OCI-LY7 (cell line): ENCODE measurements around the gene BRSK1. TPM values are rescaled to one million over a fixed set of nuclear protein-coding genes. Genes with fewer than 3 reads are reported as not detected.
A peak's percentile ranks its signal among the peaks of the same experiment; 100 is the strongest.

Experiments
- BruUV-seq: library from RNA; stranded (reverse); fragments of 400-500 nt; replicated peaks from 2 replicates; lab custom pipeline; 2021; lab: Mats Ljungman, UMichigan
- CTCF ChIA-PET: fragments of 300-600 bp; sonication (Branson Sonifier 250); formaldehyde crosslinking; loops from one replicate; lab custom pipeline; 2022; ENCODE audit warnings: antibody characterized with exemption; ENCODE audit not compliant: unreplicated experiment; lab: Charles Lee
- POLR2A ChIA-PET: fragments of 300-600 bp; sonication (Branson Sonifier 250); formaldehyde crosslinking; loops from one replicate; lab custom pipeline; 2022; ENCODE audit warnings: antibody characterized with exemption; lab: Charles Lee
- DNase-seq: peaks from one replicate; pipeline ENCODE4 v3.0.0-alpha.2; 2015; ENCODE audit warnings: low spot score
- H2AFZ ChIP-seq: fragments of 200-600 bp; sonication (generic), shearing (Covaris generic); 2 replicates; pipeline ENCODE4 v1.6.1; 2014; ENCODE audit warnings: mild to moderate bottlenecking, antibody characterized with exemption, low read length, moderate library complexity
- H3K27ac ChIP-seq: fragments of 200-600 bp; sonication (generic); 2 replicates; pipeline ENCODE4 v1.5.1; 2014; ENCODE audit warnings: mixed run types, low read depth, mild to moderate bottlenecking, moderate library complexity, low read length, inconsistent platforms; ENCODE audit not compliant: poor library complexity, severe bottlenecking
- H3K36me3 ChIP-seq: fragments of 200-600 bp; sonication (generic); 2 replicates; pipeline ENCODE4 v1.6.1; 2014; ENCODE audit warnings: mild to moderate bottlenecking, antibody characterized with exemption, low read length, moderate library complexity, mixed read lengths; ENCODE audit not compliant: insufficient read depth
- H3K4me1 ChIP-seq: fragments of 200-600 bp; sonication (generic); 2 replicates; pipeline ENCODE4 v1.5.1; 2014; ENCODE audit warnings: mild to moderate bottlenecking, low read length; ENCODE audit not compliant: insufficient read depth, poor library complexity, severe bottlenecking
- H3K4me2 ChIP-seq: fragments of 200-600 bp; sonication (generic); 2 replicates; pipeline ENCODE4 v1.6.1; 2014; ENCODE audit warnings: mild to moderate bottlenecking, low read length
- H3K4me3 ChIP-seq: fragments of 200-600 bp; sonication (generic); 2 replicates; pipeline ENCODE4 v1.5.1; 2014; ENCODE audit warnings: mild to moderate bottlenecking, low read depth, low read length; ENCODE audit not compliant: poor library complexity, severe bottlenecking
- H3K79me2 ChIP-seq: fragments of 200-600 bp; sonication (generic); 2 replicates; pipeline ENCODE4 v1.6.1; 2016; ENCODE audit warnings: low read depth, mild to moderate bottlenecking, low read length, moderate library complexity, mixed read lengths; ENCODE audit not compliant: insufficient read depth
- H3K9me2 ChIP-seq: fragments of 200-600 bp; sonication (generic); 2 replicates; pipeline ENCODE4 v1.6.1; 2016; ENCODE audit warnings: mild to moderate bottlenecking, low read length, mixed read lengths; ENCODE audit not compliant: insufficient read depth
- H3K9me3 ChIP-seq: fragments of 200-600 bp; sonication (generic); 2 replicates; pipeline ENCODE4 v1.6.1; 2014; ENCODE audit warnings: mild to moderate bottlenecking, mixed run types, low read length, mixed read lengths
- H4K20me1 ChIP-seq: fragments of 200-600 bp; sonication (generic); 2 replicates; pipeline ENCODE4 v1.6.1; 2014; ENCODE audit warnings: mild to moderate bottlenecking, antibody characterized with exemption, low read length, moderate library complexity, mixed read lengths; ENCODE audit not compliant: insufficient read depth
- EZH2phosphoT487 ChIP-seq: fragments of 200-600 bp; sonication (generic); IDR thresholded peaks from 2 replicates; pipeline ENCODE4 v1.6.1; 2018; ENCODE audit warnings: low read depth, borderline replicate concordance, mild to moderate bottlenecking, mixed run types, antibody characterized with exemption, low read length, moderate library complexity, mixed read lengths
- intact Hi-C: fragments of 100-400 bp; cut with micrococcal nuclease; formaldehyde crosslinking; loops from one replicate; pipeline ENCODE4 v1.10.0; 2022; ENCODE audit not compliant: unreplicated experiment
- total RNA-seq, 2 experiments: library from RNA; depleted of rRNA in 1 of 2; stranded (reverse); fragments of >200 nt in 1 of 2; shearing (Covaris generic) in 1 of 2; gene quantifications; 2 replicates each; pipeline ENCODE4 v1.2.3, GENCODE V29; 2014 to 2022
- TF ChIP-seq, protein P1 (sequence below): fragments of 200-600 bp; sonication (generic); conservative IDR thresholded peaks from 2 replicates; pipeline ENCODE4 v1.5.1; 2014; ENCODE audit warnings: mild to moderate bottlenecking, antibody characterized with exemption, low read length, moderate library complexity, mixed read lengths

The BRSK1 gene
- total RNA-seq, 2 experiments from 2014 or later = 16.1 to 23.9 TPM

DNA sequence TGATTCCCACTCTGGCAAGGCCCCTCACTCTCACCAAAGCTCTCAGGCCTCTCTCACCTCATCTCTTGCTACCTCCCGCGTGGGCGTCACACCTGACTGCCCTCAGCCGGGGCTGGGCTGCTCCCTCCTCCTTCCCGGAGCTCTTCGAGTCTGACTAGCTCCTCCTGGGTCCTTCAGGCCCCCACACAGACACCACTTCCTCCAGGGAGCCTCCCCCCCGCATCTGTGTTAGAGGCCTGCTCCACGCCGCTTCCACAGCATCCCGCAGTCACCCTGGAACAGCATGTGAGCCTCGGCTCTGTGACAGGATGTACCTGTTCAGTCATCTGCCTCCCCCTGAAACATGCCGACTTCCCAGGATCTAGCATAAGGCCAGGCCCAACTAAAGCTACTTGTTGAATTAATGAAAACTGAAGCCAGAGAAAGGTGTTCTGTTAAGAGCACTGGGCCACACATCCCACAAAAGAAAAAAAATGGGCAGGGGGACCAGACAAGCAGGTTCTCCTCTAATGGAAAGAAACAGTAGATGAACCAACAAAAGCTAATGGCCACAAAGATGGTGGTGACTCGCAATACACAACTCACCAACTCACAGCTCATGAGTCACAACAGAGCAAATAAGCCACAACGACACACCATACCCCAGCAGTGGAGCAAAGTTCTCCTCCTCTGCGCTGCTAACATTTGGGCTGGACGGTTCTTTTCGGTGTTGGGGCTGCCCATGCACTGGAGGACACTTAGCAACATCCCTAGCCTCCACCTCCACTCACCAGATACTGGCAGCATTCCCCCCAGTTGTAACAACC is 28.0 kb upstream of the BRSK1 start:
- no TSS peak for BruUV-seq

DNA sequence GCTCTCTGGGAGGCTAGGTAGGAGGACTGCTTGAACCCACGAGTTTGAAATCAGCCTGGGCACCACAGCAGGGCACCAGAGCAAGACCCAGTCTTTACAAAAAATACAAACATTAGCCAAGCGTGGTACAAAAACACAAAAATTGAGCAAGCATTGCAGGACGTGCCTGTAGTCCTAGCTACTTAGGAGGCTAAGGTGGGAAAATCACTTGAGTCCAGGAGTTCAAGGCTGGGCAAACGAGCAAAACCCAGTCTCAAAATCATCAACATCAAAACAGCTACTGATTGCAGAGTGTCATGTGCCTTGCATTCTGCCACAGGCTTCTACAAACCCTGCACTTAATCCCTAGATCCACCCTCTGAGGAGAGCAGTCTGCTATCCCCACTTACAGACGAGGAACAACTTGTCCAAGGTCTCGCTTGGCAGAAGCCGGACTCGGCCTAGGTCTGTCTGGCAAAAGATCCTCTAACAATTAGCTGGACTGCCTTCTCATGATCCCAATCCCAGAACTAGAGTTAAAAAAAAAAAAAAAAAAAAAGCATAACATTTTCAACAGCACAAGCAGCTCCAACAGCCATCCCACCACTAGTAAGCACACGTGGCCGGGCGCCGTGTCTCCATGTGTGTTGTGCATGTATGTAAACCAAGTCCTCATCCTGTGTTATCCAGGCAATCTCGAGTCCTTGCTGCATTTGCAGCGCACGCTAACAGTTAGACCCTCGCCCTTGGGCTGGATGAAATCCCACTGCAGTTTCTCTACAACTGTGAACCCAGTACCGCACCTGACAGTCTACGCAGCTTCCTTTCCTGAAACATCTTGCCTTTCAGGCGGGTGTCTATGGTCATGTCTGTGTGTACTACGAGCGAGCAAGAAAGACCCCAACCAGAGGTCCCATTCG is 27.0 kb upstream of the BRSK1 start:
- Histone ChIP-seq H3K4me1 (peaks cover 56% of the 10 kb centered on the region), H3K4me2 (peak overlapping the region; percentile 98), H3K79me2 (peaks cover 61% of the 10 kb centered on the region), H3K9me2 (no peaks in the 10 kb centered on the region), H3K4me3 (peak overlapping the region; percentile 78), H3K36me3 (peaks cover 57% of the 10 kb centered on the region), H3K27ac (peak overlapping the region; percentile 97), H2AFZ (no peak overlapping the region), H4K20me1 (peaks cover 2% of the 10 kb centered on the region; the same call in 1 of the 2 replicates), H3K9me3 (no peaks in the 10 kb centered on the region)
- TF ChIP-seq, protein P1, sequence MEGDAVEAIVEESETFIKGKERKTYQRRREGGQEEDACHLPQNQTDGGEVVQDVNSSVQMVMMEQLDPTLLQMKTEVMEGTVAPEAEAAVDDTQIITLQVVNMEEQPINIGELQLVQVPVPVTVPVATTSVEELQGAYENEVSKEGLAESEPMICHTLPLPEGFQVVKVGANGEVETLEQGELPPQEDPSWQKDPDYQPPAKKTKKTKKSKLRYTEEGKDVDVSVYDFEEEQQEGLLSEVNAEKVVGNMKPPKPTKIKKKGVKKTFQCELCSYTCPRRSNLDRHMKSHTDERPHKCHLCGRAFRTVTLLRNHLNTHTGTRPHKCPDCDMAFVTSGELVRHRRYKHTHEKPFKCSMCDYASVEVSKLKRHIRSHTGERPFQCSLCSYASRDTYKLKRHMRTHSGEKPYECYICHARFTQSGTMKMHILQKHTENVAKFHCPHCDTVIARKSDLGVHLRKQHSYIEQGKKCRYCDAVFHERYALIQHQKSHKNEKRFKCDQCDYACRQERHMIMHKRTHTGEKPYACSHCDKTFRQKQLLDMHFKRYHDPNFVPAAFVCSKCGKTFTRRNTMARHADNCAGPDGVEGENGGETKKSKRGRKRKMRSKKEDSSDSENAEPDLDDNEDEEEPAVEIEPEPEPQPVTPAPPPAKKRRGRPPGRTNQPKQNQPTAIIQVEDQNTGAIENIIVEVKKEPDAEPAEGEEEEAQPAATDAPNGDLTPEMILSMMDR = no peak
- no peak for TF ChIP-seq EZH2phosphoT487
- intact Hi-C loops = no loop called here
- TSS peak; percentile 35 for BruUV-seq
- ChIA-PET CTCF (no interaction called here), POLR2A (interaction anchor here (0.6 to 1.5 kb wide), 6 partner anchors 15 to 219 kb away, joined by 3 to 6 read pairs (median 3); partner anchors contain the start of genes HSPBP1 and ZNF628)
- no peak for DNase-seq

More for the DNA sequence above, 28.0 kb upstream of the BRSK1 start:
- H2AFZ ChIP-seq = no peak overlapping the region
- POLR2A ChIA-PET = interaction anchor here (0.6 to 1.9 kb wide), 11 partner anchors 16 to 129 kb away, joined by 3 to 7 read pairs (median 3); partner anchors contain the start of genes HSPBP1 and KMT5C
- CTCF ChIA-PET = interaction anchor here (1.8 kb wide), 1 partner anchor 45 kb away, joined by 5 read pairs; no protein-coding TSS in a partner anchor
- H4K20me1 ChIP-seq = peaks cover 12% of the 10 kb centered on the region
- H3K36me3 ChIP-seq = peaks cover 62% of the 10 kb centered on the region
- peak overlapping the region; percentile 78 for H3K4me3 ChIP-seq
- peak; percentile 73 for DNase-seq
- H3K79me2 ChIP-seq = peaks cover 71% of the 10 kb centered on the region
- intact Hi-C loops = loop anchor here (2.0 kb wide), 1 partner anchor 43 kb away; no protein-coding TSS in a partner anchor
- H3K9me2 ChIP-seq = no peaks in the 10 kb centered on the region
- TF ChIP-seq, protein P1 = no peak
- TF ChIP-seq EZH2phosphoT487 = no peak
- peak overlapping the region; percentile 98 for H3K4me2 ChIP-seq
- peaks cover 63% of the 10 kb centered on the region for H3K4me1 ChIP-seq
- peak overlapping the region; percentile 97 for H3K27ac ChIP-seq
- no peaks in the 10 kb centered on the region for H3K9me3 ChIP-seq
